ENCODE results near the gene NRP2. TPM values are rescaled to one million over a fixed set of nuclear protein-coding genes. Genes with fewer than 3 reads are reported as not detected.

The NRP2 gene, protein sequence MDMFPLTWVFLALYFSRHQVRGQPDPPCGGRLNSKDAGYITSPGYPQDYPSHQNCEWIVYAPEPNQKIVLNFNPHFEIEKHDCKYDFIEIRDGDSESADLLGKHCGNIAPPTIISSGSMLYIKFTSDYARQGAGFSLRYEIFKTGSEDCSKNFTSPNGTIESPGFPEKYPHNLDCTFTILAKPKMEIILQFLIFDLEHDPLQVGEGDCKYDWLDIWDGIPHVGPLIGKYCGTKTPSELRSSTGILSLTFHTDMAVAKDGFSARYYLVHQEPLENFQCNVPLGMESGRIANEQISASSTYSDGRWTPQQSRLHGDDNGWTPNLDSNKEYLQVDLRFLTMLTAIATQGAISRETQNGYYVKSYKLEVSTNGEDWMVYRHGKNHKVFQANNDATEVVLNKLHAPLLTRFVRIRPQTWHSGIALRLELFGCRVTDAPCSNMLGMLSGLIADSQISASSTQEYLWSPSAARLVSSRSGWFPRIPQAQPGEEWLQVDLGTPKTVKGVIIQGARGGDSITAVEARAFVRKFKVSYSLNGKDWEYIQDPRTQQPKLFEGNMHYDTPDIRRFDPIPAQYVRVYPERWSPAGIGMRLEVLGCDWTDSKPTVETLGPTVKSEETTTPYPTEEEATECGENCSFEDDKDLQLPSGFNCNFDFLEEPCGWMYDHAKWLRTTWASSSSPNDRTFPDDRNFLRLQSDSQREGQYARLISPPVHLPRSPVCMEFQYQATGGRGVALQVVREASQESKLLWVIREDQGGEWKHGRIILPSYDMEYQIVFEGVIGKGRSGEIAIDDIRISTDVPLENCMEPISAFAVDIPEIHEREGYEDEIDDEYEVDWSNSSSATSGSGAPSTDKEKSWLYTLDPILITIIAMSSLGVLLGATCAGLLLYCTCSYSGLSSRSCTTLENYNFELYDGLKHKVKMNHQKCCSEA
- total RNA-seq = 22.1 TPM

GRCh38 chr2:205682239-205682970, at the start of gene NRP2:
TSS of gene NRP2 (plus strand) at chr2:205682501. CDS start at chr2:205683291, 790 bp downstream.
- peak; percentile 46 for DNase-seq

GRCh38 chr2:205633994-205634393, 48.3 kb upstream of the NRP2 start:
- no peak for DNase-seq

- no peak for DNase-seq
Measured at GRCh38 chr2:205636549-205637319, 45.6 kb upstream of the NRP2 start.

- DNase-seq = no peak
Measured at GRCh38 chr2:205637320-205637602, 45.0 kb upstream of the NRP2 start.

GRCh38 chr2:205637779-205638503, 44.4 kb upstream of the NRP2 start:
- DNase-seq = no peak

DNA sequence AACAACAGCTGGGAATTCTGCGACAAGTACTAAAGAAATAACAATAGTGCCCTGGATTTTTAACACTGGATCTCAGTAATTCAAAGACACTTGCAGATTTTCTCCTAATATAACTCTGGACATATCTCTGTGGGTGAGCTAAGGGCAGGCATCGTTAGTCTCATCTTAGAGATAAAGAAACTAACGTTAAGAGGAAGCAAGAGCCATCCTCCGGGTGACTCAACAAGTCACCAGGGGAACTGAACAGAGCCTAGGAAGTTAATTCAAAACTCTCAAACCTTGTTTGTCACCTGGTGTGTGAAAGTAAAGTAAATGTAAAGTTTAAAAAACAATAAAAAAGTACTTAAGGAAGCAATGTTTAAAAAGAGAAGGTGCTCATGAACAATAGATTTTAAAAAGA, 41.6 kb upstream of the NRP2 start:
- DNase-seq = no peak

GRCh38 chr2:205642599-205643356, 39.5 kb upstream of the NRP2 start:
- DNase-seq = no peak

GRCh38 chr2:205643391-205643885, 38.9 kb upstream of the NRP2 start:
- no peak for DNase-seq

GRCh38 chr2:205644018-205644417, 38.3 kb upstream of the NRP2 start:
- DNase-seq = no peak

GRCh38 chr2:205646680-205647079, 35.6 kb upstream of the NRP2 start:
- no peak for DNase-seq

- DNase-seq = no peak
Measured at GRCh38 chr2:205650450-205650849, 31.9 kb upstream of the NRP2 start.

- no peak for DNase-seq
Measured at GRCh38 chr2:205650931-205651330, 31.4 kb upstream of the NRP2 start.

DNA sequence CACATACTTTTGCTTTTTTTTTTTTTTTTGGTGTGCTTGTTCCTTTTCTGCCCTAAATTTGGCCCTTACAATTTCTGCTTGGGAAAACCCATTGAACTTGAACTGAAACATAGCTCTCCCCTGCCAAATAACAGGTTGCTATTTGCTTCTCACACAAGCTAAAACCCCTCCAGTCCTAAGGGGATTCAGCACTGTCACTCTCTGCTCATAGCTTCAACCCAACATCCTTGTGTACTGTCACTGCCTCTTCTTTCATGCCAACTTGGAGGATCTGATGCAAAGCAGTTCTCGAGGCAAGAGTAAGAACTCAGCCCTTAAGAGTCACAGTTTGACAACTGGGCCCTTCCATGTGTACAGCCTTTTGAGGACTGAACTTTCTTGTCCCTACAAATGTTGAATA, 30.6 kb upstream of the NRP2 start:
- DNase-seq = no peak

DNA sequence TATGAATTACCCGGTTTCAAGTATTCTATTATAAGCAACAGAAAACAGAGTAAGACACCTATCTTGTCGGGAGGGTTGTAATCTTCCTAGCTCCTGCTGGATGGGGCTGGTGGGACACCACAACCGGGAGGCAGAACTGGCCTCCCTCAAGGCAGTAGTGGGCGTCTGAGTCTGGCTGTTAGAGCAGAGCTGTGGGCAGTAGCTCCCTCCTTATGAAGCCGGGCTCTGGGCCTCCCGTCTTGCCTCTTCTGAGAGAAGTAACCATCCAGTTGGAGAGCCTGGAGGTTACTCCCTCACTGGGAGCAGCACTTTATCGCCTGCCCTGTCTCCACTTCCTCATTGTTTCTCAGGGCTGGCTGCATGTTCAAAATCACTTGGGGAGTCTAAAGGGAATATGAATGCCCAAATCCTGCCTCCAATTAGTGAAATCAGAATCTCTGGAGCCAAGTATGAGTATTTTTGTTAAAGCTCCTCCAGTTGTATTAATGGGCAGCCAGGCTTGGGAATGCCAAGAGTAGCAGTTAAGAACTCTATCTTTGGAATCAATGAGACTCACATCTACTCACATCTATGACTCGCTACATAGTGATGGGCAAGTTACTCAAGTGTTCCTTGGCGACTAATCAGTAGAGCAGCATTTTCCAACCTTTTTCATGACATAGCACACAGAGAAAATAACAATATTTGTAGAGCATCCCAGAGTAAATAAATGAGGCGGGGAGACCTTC, 27.3 kb upstream of the NRP2 start:
- no peak for DNase-seq

DNA sequence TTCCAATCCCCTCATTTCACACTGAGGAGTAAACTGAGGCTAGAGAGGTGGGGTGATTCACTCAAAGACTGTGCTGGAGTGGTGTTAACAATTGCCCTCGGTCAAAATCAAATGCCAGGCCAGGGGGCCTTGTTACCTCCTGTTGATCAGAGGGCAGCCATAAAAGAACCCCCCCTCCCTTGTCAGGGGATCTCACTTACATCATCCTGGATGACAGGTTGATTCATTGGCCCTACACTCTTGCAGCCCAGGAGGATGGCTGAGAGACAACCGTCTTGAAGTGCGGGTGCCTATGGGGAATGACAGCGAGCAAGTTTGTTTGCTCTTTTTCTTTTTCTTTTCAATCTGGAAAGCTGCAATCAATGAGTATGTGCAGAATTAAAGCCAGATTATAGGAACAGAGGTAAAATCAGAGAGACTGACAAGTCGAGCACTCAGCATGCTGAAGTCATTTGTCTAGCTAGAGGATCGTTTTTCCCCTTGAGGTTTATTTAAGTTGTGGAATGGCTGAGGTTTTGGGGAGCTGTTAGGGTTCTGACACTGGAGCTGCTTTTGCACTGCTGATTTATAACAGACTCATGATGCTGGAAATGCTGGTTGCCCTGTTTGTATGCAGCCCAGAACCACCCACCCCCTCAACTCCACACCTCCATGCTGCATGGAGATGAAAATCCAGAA, 26.4 kb upstream of the NRP2 start:
- DNase-seq = no peak

DNA sequence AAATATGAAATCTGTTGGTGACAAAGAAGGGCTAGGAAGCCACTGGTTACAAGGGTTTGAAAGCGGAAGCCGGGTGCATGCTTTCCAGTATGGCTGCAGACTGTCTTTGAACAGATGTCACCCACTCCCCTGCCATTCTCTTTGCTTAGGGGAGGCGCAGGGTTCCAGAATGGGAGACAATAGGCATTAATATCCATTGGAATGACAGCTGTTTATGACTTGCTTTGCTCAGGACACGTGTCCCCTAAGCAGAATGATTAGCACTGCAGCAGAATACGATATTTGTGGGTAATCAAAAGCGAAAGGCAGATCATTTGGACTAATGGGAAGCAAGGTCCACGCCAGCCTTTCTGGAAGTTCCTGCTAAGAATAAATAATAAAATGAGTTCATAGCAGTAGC, 25.8 kb upstream of the NRP2 start:
- DNase-seq = no peak

GRCh38 chr2:205656941-205657340, 25.4 kb upstream of the NRP2 start:
- no peak for DNase-seq

- DNase-seq = no peak
Measured at GRCh38 chr2:205657579-205657978, 24.7 kb upstream of the NRP2 start.

GRCh38 chr2:205658068-205658467, 24.2 kb upstream of the NRP2 start:
- no peak for DNase-seq
